GM13977 (cell line): ENCODE data around the gene RPL37.
"Not testable (repeated sequence)": the region's sequence is repeated elsewhere in the genome, so short reads cannot be mapped to it uniquely, and the experiment has no call there.

Experiments
- DNase-seq: peaks from one replicate; pipeline ENCODE4 v3.0.0; 2012; ENCODE audit warnings: low spot score
- CTCF ChIP-seq: IDR thresholded peaks from 2 replicates; pipeline ENCODE4 v1.5.1; 2012; ENCODE audit warnings: mild to moderate bottlenecking, control low read depth; ENCODE audit not compliant: insufficient read depth; ENCODE audit errors: extremely low read depth, missing control alignments
- in situ Hi-C: fragments of 300-500 bp; cut with MboI; formaldehyde crosslinking; loops from one replicate; pipeline ENCODE4 v1.12.0; 2022; ENCODE audit warnings: low sequenced_read_pairs, low pct_unique_long_range_greater_than_20kb, mixed read lengths, inconsistent platforms; ENCODE audit not compliant: unreplicated experiment

RPL37 gene

GRCh38 chr5:40873286-40873880, 38.4 kb upstream of the RPL37 start:
- DNase-seq: no peak
- no peak for TF ChIP-seq CTCF
- in situ Hi-C loops: no loop called here

- DNase-seq, in situ Hi-C loops: not testable (repeated sequence)
These were observed 37.2 kb upstream of the RPL37 start for GRCh38 chr5:40872253-40872652.

- no peak for DNase-seq
- no peak for TF ChIP-seq CTCF
- in situ Hi-C loops: no loop called here
These were observed 36.2 kb upstream of the RPL37 start for GRCh38 chr5:40871177-40871576.

- in situ Hi-C loops: no loop called here
- no peak for DNase-seq
- no peak for TF ChIP-seq CTCF
These were observed 34.4 kb upstream of the RPL37 start for GRCh38 chr5:40869384-40869783.

- in situ Hi-C loops: no loop called here
- no peak for DNase-seq
- no peak for TF ChIP-seq CTCF
These were observed 31.8 kb upstream of the RPL37 start for GRCh38 chr5:40866844-40867243.

GRCh38 chr5:40865004-40865403, 30.0 kb upstream of the RPL37 start:
- in situ Hi-C loops: not testable (repeated sequence)

GRCh38 chr5:40860711-40861110, 25.7 kb upstream of the RPL37 start:
- in situ Hi-C loops: no loop called here
- no peak for DNase-seq
- TF ChIP-seq CTCF: no peak

More at GRCh38 chr5:40865004-40865403, 30.0 kb upstream of the RPL37 start:
- not testable (repeated sequence) for DNase-seq

GRCh38 chr5:40853632-40854192, 18.7 kb upstream of the RPL37 start:
- DNase-seq: no peak
- no peak for TF ChIP-seq CTCF
- in situ Hi-C loops: no loop called here
